Lung (tissue), 12 donors: ENCODE measurements around the gene NDUFB10. TPM values are rescaled to one million over a fixed set of nuclear protein-coding genes. Genes with fewer than 3 reads are reported as not detected.
"Not testable (repeated sequence)": the region's sequence is repeated elsewhere in the genome, so short reads cannot be mapped to it uniquely, and the experiment has no call there.

ENCODE experiments used
- ATAC-seq: fragments of 200-7000 bp; cut with Tn5 transposase; one replicate; pipeline ENCODE4 v1.9.1; 2020; ENCODE audit warnings: moderate number of reproducible peaks; ENCODE audit not compliant: insufficient read depth, low FRiP score
- DNase-seq, 3 donors: peaks; one replicate each; pipeline ENCODE4 v3.0.0-alpha.2; 2013 to 2017
- H3K27ac ChIP-seq, 2 donors: one replicate each; pipeline ENCODE4 v1.5.1; 2013; ENCODE audit warnings: mild to moderate bottlenecking in 2 of 2, moderate library complexity in 2 of 2, control low read depth in 1 of 2, inconsistent platforms in 1 of 2, low read depth in 1 of 2, low read length in 1 of 2
- H3K27me3 ChIP-seq, 3 donors: one replicate each; pipeline ENCODE4 v1.5.1; 2013; ENCODE audit warnings: low read length in 2 of 3; ENCODE audit not compliant: control insufficient read depth in 3 of 3, insufficient read depth in 3 of 3
- H3K36me3 ChIP-seq, 4 donors: one replicate each; pipeline ENCODE4 v1.5.1; 2013; ENCODE audit warnings: low read length in 4 of 4, mild to moderate bottlenecking in 1 of 4, moderate library complexity in 1 of 4; ENCODE audit not compliant: control insufficient read depth in 4 of 4, insufficient read depth in 4 of 4
- H3K4me1 ChIP-seq, 5 donors: one replicate each; pipeline ENCODE4 v1.5.1; 2013; ENCODE audit warnings: low read length in 5 of 5, mild to moderate bottlenecking in 2 of 5, moderate library complexity in 1 of 5; ENCODE audit not compliant: control insufficient read depth in 5 of 5, insufficient read depth in 5 of 5
- H3K4me3 ChIP-seq: one replicate; pipeline ENCODE4 v1.5.1; 2013; ENCODE audit warnings: mild to moderate bottlenecking, control low read depth, moderate library complexity
- H3K9ac ChIP-seq, 2 donors: one replicate each; pipeline ENCODE4 v1.5.1; 2013; ENCODE audit warnings: low read length in 2 of 2, control low read depth in 1 of 2; ENCODE audit not compliant: insufficient read depth in 1 of 2
- H3K9me3 ChIP-seq, 4 donors: one replicate each; pipeline ENCODE4 v1.5.1; 2013; ENCODE audit warnings: low read length in 3 of 4, mild to moderate bottlenecking in 1 of 4, moderate library complexity in 1 of 4; ENCODE audit not compliant: control insufficient read depth in 4 of 4, insufficient read depth in 3 of 4
- WGBS, 2 donors: extraction: QIAGEN DNeasy Blood & Tissue Kit; methylation state at CpG; one replicate each; pipeline ENCODE4 v1.1.7; 2013; 5-methylcytosine and 5-hydroxymethylcytosine counted together
- polyA plus RNA-seq, 2 donors: library from polyadenylated mRNA; stranded (reverse); fragments of 200-250 nt; gene quantifications; one replicate each; pipeline ENCODE4 v1.2.1, GENCODE V29; 2013
- total RNA-seq, 2 donors: library from RNA; depleted of rRNA in 1 of 2; stranded (reverse); fragments of >200 nt in 1 of 2; gene quantifications; one replicate each; pipeline ENCODE4 v1.2.1, GENCODE V29; 2014 to 2021
- TF ChIP-seq, protein P1 (sequence below): IDR thresholded peaks from 2 replicates; pipeline ENCODE4 v1.5.1; 2012; ENCODE audit warnings: mild to moderate bottlenecking; ENCODE audit errors: control extremely low read depth, extremely low read depth
- donor health status: control.
- donor health status: control.
- donor health status: Bipolar disorder and iron deficiency.
- donor health status: healthy.
- donor health status: DM: yes; HTN: yes; CAD: no.

The NDUFB10 gene
- total and polyA plus RNA-seq, 4 donors = 107 to 187 (median 131) TPM

DNA sequence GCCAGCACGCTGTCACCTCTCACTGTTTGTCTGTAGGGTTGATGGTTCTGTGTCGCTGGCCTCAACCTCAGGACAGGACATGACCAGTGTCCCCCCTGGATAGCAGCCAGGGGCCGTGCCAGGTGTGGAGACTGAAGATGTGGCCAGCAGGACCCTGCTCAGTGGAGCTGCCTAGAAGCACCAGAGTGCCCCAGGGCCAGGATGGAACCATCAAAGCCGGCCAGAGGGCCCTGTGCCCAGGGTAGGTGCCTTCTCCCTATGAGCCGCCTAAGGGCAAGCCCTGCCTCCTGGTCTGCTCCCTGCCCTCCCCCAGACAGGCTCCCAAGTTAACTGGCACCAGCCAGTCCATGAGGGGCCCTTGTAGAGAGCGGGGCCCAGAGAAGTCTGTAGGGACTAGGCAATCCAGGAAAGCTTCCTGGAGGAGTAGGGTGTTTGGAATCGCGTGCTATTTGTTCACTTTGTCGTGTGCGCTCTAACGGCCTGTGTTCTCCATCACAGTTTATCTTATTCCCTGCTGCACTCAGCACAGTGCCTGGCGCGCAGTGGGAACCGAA is 546 bp upstream of the NDUFB10 start:
- H3K4me3 ChIP-seq = no peak overlapping the region
- peaks cover 0 to 2% (median 0%) of the 10 kb centered on the region in 3 donors for H3K27me3 ChIP-seq
- ATAC-seq (no peak), DNase-seq (no peak)
- H3K27ac ChIP-seq = peak overlapping the region; percentile 26 to 43
- TF ChIP-seq, protein P1, sequence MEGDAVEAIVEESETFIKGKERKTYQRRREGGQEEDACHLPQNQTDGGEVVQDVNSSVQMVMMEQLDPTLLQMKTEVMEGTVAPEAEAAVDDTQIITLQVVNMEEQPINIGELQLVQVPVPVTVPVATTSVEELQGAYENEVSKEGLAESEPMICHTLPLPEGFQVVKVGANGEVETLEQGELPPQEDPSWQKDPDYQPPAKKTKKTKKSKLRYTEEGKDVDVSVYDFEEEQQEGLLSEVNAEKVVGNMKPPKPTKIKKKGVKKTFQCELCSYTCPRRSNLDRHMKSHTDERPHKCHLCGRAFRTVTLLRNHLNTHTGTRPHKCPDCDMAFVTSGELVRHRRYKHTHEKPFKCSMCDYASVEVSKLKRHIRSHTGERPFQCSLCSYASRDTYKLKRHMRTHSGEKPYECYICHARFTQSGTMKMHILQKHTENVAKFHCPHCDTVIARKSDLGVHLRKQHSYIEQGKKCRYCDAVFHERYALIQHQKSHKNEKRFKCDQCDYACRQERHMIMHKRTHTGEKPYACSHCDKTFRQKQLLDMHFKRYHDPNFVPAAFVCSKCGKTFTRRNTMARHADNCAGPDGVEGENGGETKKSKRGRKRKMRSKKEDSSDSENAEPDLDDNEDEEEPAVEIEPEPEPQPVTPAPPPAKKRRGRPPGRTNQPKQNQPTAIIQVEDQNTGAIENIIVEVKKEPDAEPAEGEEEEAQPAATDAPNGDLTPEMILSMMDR = no peak
- H3K36me3 ChIP-seq = peaks cover 7 to 19% (median 11%) of the 10 kb centered on the region in 4 donors
- H3K9ac ChIP-seq = no peak overlapping the region
- 35 to 44% methylated on average over 14 of the region's 14 CpGs for WGBS, 2 donors
- H3K9me3 ChIP-seq = no peaks in the 10 kb centered on the region
- H3K4me1 ChIP-seq = peaks cover 5 to 26% (median 7%) of the 10 kb centered on the region in 5 donors

DNA sequence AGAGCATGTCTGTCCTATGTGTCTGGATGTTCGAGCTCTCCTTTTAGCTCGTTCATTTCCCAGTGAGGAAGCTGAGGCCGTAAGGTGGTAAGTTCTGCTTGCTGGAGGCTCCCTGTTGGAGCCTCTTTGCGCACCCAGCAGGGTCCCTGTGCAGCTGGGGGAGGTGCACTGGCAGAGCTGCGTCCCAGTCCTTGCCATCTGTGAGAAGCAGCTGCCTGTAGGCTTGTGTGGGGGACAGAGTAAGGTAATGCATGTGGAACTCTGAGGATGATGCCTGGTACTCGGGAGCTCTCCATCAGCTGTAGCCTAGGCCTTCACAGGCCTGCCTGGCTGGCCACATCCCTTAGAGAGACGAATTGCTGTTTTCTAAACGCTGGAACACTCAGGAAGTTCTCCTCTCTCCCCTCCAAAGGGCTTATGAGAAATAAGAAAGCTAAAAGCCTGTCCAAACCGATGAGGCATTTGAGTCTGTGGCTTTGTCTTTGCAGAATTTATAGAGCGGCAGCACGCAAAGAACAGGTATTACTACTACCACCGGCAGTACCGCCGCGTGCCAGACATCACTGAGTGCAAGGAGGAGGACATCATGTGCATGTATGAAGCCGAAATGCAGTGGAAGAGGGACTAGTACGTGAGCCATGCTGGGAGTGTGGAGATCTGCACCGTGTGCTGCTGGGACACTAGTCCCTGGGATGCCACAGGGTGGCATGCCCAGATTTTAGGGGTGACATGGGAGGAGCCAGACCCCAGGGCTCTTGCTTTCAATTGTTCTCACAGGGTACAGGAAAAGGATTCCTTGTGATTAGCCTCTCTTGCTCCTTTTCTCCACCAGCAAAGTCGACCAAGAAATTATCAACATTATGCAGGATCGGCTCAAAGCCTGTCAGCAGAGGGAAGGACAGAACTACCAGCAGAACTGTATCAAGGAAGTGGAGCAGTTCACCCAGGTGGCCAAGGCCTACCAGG is 1.6 kb downstream of the NDUFB10 start:
- peak in 1 of 3 donors; percentile 4 for DNase-seq
- Histone ChIP-seq H3K36me3 (peaks cover 7 to 20% (median 16%) of the 10 kb centered on the region in 4 donors), H3K27ac (peak overlapping the region in 1 of 2 donors; percentile 26), H3K9ac (no peak overlapping the region), H3K4me1 (peaks cover 5 to 37% (median 10%) of the 10 kb centered on the region in 5 donors), H3K27me3 (peaks cover 0 to 2% (median 0%) of the 10 kb centered on the region in 3 donors), H3K9me3 (no peaks in the 10 kb centered on the region), H3K4me3 (no peak overlapping the region)
- ATAC-seq = no peak
- WGBS, 2 donors = 57% methylated on average over 20 of the region's 20 CpGs
- TF ChIP-seq, protein P1 = no peak

DNA sequence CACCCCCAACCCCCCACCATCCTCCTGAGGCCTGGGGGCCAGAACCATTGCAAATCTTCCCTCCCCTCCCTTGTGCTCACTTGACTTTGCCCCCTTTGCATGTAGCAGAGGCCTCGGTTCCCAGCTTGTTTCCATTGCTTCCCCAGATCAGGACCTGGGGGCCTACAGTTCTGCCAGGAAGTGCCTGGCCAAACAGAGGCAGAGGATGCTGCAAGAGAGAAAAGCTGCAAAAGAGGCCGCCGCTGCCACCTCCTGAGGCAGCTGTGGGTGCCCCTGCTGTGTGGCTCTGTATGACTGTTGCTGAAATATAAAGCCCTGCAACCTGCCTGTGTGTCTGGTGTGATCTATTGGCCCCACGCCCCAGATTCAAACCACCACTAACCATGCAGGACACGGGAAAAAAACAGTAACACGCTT is 2.3 kb downstream of the NDUFB10 start:
- TF ChIP-seq, protein P1 = no peak
- 56 to 63% methylated on average over 6 of the region's 6 CpGs for WGBS, 2 donors
- H3K9me3 ChIP-seq = no peaks in the 10 kb centered on the region
- peaks cover 0 to 2% (median 0%) of the 10 kb centered on the region in 3 donors for H3K27me3 ChIP-seq
- no peak overlapping the region for H3K4me3 ChIP-seq
- H3K27ac ChIP-seq = no peak overlapping the region
- H3K4me1 ChIP-seq = peaks cover 5 to 37% (median 10%) of the 10 kb centered on the region in 5 donors
- DNase-seq = no peak
- H3K9ac ChIP-seq = no peak overlapping the region
- ATAC-seq = no peak
- H3K36me3 ChIP-seq = peaks cover 7 to 20% (median 16%) of the 10 kb centered on the region in 4 donors

DNA sequence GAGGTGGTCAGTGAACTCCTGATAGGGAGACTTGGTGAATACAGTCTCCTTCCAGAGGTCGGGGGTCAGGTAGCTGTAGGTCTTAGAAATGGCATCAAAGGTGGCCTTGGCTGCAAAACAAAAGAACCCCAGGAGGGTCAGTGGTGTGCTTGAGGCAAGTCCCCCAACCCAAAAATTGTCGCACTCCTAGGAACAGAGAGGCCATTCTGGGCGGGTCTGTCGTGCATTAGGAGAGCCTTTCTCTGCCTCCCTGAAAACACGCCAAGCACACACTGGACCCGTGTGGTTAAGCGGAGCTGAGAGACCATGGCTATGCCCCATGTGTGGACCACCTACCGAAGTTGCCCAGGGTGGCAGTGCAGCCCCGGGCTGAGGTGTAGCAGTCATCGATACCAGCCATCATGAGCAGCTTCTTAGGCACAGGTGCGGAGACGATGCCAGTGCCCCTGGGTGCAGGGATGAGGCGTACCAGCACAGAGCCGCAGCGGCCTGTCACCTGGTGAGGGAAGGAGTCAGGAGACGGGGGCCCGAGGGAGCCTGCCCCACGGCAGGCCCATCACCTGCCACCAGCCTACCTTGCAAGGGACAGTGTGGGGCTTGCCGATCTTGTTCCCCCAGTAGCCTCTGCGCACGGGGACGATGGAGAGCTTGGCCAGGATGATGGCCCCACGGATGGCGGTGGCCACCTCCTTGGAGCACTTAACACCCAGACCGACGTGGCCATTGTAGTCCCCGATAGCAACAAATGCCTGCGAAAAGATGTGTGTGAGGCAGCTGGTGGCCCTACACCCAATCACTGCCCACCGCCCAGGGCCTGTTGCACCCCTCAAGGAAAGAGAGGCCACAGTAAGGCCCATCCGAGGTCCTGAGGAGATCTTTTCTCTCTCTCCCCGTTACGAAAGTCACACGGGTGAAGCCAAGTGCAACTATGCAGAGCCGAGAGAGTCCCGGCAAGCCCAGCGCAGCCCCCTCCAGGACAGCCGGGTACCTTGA is 3.1 kb downstream of the NDUFB10 start:
- H3K27ac ChIP-seq, ATAC-seq, DNase-seq, H3K27me3 ChIP-seq, H3K9me3 ChIP-seq, H3K4me3 ChIP-seq, H3K9ac ChIP-seq: not testable (repeated sequence)
- Histone ChIP-seq H3K36me3 (peaks cover 7 to 20% (median 16%) of the 10 kb centered on the region in 4 donors), H3K4me1 (peaks cover 5 to 37% (median 10%) of the 10 kb centered on the region in 5 donors)
- 88 to 89% methylated on average over 31 to 37 of the region's 37 CpGs for WGBS, 2 donors
